ENCODE results near the gene IGSF9. TPM values are rescaled to one million over a fixed set of nuclear protein-coding genes. Genes with fewer than 3 reads are reported as not detected.

IGSF9 gene
- total RNA-seq, 1 experiment from 2014 or later = not detected

DNA sequence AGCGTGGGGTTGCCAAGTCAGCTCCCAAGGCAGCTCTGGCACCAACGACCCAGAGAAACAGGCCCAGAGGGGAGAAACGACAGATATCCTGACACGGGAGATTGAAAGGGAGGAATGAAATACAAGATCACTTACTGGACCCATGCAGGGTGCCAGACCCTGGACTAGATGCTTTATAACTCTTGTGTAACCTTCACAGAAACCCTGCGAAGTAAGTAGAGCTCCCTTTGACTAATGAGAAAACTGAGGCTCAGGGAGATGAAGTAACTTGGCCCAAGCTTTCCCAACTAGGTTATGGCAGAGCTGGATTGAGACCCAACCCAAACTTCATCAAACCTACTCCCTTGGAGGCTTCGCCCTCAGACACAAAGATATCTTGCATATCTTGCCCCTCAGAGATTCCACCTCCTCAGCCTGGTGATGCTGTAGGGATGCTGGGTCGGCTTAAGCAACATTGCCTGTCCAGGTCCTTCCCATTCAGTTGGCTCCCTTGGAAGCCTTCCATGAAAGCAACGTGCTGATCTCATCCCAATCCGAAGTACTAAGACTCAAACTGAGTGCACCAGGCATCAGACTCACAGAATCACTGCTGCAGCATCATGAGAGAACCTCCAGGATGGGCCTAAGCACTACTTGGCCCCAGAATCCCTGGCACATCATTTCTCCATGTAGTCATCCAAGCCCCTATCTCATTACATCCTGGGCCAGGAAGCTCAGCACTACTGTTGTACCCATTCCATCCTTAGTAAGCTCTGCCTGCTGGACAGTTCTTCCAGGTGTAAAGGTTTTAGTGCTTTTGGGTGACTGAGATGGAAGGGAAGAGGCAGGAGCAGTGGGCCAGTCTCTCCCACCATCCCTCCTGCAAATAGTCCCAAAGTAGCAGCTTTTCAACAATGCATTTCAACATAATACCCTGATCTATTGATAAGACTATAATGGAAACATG is 1.1 kb upstream of the IGSF9 start:
- DNase-seq (ENCODE audit: low read depth) = no peak

DNA sequence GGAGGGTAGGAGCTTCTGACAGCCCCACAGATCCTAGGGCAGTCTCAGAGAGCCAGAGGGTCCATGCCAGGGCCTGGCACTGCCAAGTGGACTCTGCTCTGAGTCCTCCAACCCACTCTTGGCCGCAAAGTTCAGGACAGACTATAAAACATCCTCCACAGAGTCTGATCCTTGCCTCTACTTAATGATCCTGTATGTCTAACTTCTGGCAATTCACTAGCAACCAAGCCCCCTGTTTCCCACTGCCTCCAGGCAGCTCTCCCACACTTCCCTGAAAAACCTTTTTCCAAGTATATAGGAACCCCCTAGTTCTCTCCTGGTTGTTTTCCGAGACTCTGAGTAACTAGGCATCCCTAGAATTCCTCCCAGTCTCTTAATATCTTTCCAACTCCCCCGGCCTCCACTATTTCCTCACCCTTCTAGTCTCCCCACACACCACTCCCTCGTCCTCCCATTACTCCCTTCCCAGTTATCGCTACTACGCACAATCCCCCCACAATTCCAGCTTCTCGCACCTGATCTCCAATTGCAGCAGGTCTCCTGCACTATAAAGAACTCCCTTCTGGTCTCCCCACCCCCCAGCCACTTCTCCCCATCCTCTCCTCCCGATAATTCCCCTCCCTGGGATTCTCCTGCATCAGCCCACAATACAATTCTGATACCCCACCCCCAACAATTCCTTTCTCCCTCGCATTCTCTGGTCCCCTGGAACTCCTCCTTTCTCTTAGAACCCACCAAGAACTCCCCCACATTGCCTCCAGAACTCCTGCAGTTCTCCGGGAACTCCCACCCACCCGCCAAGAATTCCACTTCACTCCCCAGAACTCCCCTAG is 574 bp downstream of the IGSF9 start:
- DNase-seq (ENCODE audit: low read depth) = no peak

DNA sequence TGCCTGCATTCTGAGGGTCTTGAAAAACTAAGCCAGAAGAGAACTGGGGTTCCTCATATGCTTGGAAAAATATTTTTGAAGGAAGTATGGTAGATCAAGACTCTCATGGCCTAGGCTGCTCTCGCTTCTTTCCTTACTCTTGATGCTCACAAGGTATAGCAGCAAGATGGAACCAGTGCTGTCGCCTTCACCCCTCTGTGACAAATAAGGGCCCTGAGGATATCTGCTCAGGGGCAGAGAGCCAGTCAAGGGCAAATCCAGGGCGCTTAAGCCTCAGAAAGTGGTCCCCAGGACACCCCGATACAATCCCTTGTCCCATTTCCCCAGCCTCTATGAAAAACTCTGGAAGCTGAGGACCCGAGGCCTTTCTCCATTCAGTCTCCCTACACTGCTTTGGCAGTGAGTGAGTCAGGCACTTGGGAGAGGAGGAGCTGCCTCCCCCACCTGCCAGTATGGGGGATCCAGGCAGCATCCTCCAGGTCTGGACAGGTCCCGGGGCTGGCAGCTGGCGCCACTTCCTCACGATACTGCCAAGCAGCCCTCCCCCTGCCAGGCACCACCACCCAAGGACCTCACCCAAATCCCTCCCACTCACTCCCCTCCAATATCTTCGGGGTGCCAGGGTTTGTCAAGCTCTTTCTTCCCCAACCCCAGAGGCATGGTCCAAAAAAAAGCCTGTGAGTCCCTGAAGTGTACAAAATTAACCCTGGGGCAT is 1.3 kb downstream of the IGSF9 start:
- no peak for DNase-seq (ENCODE audit: low read depth)

DNA sequence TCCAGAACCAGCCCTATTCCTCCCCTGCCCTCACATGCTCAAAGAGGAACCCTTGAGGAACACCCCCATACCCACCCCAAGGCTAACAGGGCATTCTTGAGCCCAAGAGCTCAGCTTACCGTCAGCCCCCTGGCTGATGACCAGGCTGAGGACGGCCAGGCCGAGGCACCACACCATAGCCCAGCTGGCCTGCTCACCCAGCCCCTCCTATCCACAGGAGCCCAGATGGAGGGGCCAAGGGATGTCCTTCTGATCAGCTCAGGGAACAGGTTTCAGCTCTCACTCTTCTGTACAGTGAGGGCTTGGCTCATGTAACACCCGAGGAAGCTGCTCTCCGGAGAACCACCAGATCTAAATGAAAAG is 2.2 kb downstream of the IGSF9 start:
- DNase-seq (ENCODE audit: low read depth) = no peak

DNA sequence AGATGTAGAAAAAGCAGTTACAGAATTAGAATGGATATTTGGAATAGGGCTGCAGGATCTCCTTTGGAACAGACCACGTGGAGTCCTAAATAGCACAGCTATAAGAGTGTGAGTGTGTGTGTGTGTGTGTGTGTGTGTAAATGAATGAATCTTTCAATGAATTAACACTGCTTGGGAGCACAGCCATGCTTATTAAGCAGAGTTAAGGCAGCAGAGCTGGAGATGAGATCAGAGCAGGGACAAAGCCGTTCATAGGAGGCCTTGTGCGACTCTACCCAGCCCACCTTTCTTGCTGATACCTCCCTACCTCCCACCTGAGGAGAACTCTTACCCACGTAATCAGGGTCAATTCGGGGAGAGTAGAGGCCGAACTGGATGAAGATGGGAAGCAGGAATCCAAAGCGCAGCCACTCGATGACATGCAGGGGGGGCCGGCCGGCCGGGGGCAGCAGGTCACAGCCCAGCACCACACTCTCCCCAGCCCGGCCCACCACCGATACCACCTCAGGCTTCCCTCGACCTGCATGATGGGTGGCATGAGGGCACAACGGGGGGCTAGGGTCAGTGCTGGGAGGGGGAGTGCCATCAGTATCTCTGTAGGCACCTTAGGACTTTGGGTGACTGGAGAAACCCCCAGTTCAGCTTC is 2.7 kb downstream of the IGSF9 start:
- DNase-seq (ENCODE audit: low read depth) = no peak

DNA sequence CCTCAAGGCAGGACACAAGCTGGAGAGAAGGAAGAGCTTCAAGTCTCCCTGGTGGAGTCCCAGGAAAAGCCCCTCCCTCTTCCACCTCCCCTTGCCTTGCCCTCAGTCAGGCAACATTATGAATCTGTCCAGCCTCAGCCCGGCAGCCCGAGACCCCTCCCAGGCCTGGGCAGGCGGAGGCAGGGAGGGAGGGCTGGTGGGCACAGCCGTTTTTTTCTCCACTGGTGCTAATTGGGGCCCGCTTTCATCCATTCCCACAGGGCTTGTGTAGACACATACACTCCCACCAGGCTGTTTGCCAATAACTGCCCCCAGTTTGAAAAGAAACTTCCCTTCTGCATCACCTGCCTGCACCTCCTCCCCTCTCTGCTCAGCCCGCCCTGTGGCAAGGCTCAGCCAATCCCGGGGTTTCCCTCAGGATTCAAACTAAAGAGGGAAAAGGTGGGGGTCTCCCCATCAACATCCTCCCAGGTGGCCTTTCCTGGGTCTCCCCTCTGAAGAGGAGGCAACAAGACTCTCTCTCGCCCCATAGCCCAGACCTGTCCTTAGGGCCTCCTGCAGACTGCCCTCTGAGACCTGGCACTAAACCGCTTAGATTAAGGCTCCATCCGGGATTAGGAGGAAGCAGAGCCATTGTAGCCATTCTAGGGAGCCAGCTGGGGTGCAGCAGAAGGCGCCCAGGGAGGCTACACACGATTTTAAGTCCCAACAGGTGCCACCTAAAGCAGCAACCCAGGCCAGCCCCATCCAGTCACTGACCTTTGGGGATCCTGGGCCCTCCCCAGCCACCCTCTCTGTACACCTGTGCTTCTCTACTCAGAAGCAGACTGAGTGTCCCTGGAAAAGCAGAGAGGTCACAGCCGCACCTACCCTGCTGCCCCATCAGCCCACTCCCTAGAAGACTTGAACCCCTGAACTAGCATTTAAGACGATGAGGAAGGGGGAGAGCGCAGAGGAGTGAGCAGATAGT is 3.5 kb downstream of the IGSF9 start:
- no peak for DNase-seq (ENCODE audit: low read depth)

DNA sequence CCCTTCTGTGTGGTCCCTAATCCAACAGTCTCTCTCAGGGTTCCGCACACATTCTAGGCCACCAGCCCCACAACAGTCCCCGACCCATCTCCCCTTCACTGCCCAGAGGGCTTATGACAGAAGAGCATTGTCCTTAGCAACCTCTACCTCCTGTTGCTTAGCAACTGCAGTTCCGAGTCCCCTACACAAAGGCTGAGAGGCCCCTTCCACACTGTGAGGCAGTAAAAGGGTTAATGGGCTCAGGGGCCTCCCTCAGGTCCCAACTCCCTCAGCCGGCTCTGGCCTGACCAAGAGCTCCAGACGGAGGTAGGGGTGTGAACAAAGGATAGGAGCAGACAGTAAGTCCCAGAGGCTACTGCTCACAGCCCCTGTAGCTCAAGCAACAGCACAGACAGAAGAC is 4.3 kb downstream of the IGSF9 start:
- DNase-seq (ENCODE audit: low read depth) = no peak

DNA sequence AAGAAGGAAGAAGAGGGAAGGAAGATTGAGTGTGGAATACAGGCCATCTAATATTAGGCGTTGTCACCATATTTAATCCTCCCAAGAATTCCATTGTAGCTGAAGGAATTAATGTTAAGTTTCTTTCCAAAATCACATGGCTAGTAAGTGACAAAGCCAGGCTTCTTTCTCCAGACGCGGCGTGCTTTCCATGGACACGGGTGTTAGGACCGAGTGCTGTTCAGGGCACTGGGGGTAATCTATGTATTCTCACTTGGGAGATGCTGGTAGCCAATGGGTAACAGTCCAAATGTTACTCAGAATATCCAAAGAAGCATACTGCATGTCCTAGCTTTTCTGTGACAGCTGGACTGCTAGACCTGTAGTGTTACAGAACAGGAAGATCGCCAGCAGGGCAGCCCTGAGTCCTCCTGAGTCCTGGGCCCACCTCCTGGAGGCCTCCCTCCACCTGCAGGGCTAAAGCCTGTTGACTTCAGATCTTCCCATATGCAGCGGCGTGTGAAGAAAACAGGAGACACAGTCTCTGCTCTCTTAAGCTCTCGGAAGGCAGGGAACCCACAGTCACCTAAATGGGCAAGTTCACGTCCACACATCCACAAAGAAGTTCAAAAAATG is 5.3 kb downstream of the IGSF9 start:
- no peak for DNase-seq (ENCODE audit: low read depth)

DNA sequence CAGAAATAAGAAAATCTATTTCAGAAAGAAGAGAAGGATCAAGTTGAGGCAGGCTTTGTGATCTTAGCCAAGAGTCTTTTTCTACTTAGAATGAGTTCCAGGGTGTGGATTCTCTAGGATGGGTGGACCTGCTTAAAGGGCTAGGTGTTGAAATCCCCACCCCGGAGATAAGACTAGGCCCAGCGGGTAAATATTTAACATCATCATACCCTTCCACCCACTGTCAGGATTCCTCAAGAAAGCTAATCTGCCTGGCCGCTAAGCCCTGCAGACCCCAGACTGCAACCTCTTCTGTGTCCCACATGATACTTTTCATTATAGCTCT is 5.8 kb downstream of the IGSF9 start:
- no peak for DNase-seq (ENCODE audit: low read depth)

DNA sequence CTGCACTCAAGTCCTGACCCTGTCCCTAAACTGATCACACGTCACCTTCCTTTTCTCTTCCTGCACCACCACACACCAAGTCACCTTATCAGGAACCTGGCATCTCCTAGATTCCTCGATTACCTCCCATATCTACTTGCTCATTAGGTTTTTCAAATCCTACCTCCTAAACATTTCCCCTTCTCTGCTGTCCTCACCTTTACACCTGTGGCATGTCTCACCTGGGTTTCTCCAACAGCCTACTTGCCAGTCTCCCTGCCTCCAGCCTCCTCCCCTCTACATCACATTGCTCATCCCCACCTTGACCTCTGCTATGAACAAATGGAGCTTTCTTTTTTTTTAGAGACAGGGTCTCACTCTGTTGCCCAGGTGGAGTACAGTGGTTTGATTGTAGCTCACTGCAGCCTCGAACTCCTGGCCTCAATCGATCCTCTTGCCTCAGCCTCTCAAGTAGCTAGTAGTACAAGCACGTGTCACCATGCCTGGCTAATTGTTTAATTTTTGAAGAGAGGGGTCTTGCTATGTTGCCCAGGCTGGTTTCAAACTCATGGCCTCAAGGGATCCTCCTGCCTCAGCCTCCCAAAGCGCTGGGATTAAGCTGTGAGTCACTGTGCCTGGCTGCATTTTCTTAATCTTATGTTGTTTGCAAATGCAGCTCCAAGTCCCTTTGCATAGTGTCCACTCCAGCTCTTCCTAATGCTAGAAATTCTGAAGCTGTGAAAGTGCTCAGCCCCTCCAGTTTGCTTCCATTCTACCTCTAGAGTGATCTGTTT is 6.3 kb downstream of the IGSF9 start:
- no peak for DNase-seq (ENCODE audit: low read depth)

DNA sequence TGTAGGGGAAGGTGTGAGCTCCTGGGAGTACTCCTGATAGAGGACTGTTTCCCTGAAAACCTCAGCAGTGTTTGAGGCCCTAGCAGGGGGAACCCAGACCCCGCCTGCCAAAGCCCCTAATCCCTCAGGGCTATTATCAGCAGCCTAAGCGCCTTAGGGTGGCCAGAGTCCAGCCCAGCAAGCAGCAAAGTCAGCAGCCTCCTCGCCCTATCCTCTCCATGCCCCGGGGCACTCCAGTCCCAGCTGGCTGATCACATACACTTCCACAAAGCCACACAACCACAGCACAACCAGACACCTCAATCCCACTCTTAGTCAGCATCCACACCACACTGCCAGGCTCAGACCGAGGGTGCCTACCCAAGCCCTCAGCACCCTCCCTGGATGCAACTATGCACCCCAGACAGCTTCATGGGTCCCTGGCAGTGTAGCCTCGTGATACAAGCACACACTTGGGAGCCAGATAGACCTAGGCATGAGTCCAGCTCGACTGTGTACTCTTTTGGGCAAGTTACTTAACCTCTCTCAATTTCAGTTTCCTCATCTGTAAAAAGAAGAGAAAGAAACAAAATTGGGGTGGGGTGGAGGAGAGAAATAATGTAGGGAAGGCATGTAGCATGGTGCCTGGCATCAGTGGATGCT is 7.1 kb downstream of the IGSF9 start:
- DNase-seq (ENCODE audit: low read depth) = no peak

DNA sequence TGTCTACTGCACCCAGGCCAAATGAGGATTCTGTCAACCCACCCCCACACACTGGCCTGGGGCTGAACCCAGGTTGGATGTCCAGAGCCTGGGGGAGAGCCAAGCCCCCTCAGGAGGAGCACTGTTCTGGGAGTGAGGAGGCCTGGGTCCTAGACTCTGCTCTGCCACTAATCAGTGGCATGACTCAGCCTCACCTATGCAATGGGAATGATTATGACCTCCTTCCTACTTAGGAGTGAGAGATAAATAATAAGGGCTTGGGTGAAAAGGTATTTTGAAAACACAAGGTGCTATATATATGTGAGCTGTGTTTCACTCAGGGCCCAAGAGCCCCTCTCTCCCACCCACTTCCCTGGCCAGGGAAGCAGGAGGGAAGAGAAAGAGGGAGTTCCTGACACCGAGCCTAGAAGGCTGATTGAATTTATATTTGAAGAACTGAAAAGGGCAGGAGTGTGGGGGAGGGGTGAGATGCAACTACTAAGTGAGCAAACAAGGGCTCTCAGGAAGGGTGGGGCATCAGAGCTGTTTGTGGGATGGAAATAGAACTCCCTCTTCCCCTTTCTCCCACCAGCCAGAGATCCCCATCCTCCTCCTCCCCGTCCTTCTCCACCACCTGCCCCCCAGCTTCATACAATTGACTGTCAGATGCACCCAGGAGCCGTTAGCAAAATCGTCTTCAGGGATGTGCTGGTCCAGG is 8.2 kb downstream of the IGSF9 start:
- DNase-seq (ENCODE audit: low read depth) = no peak

DNA sequence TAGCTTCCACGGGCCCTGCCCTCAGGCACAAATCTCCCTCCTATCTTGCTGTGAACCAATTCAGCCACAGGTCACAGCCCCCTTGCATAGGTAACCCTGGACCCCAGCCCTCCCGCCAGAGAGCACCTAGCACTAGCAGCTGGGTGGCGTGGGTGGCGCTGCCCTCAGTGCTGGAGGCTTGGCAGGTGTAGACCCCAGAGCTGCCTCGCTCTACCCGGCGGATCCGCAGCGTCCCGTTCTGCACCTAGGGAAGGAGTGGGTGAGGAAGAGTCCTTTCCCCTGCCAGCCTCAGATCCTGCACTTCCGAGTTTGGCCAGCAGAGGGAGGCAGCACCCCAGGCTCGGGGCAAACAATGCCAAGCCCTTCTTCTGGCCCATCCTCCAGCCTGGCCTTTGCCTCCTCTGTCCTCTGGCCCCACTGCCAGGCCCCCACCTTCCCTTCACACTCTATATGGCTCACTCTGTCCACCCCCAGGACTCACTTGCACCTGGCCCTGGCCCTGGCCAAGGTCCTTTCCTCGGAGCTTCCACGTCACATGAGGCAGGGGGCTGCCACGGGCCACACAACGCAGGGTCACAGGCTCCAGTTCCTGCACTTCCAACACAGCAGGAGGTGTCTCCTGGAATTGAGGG is 9.0 kb downstream of the IGSF9 start:
- DNase-seq (ENCODE audit: low read depth) = peak; percentile 23

DNA sequence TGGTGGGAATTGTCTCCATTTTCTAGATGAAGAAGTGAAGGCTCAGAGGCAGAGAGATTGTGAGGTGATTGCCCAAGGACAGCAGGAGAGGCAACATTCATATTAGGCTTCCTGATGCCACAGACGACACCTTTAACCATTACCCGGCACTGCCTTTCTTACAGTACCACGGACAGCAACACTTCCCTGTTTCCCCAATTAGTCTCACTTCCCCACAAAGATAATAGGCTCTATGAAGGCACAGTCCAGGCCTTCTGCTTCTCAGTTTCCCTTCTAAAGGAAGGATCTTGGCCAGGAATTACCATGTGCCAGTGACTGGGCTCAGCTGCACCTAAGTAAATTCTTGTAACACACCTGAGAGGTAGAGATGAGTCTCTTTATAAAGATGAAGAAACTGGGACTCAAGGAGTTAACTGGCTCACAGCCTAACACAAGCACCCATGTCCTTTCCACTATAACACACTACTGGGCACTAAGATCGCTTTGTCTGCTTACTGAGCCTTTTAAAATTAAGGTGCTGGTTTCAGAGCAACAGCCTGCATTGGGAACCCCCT is 9.6 kb downstream of the IGSF9 start:
- no peak for DNase-seq (ENCODE audit: low read depth)

DNA sequence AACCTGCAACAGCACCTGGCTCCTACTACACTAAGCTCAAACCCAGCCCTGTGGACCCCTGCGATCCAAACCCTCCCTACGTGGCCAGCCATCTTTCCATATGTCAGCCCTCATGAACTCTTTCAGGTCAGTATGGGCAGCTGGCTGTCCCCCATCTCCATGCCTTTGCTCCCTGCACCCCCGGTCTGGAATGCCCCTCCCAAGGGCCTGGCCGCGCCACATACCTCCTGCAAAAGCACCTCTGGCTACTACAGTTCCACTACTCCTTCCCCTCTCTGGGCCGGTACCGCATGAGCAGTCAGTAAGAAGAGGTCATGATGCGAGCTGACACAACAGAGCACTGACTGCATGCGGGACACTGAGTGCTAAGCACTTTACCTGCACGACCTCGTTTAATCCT is 10.1 kb downstream of the IGSF9 start:
- DNase-seq (ENCODE audit: low read depth) = no peak

DNA sequence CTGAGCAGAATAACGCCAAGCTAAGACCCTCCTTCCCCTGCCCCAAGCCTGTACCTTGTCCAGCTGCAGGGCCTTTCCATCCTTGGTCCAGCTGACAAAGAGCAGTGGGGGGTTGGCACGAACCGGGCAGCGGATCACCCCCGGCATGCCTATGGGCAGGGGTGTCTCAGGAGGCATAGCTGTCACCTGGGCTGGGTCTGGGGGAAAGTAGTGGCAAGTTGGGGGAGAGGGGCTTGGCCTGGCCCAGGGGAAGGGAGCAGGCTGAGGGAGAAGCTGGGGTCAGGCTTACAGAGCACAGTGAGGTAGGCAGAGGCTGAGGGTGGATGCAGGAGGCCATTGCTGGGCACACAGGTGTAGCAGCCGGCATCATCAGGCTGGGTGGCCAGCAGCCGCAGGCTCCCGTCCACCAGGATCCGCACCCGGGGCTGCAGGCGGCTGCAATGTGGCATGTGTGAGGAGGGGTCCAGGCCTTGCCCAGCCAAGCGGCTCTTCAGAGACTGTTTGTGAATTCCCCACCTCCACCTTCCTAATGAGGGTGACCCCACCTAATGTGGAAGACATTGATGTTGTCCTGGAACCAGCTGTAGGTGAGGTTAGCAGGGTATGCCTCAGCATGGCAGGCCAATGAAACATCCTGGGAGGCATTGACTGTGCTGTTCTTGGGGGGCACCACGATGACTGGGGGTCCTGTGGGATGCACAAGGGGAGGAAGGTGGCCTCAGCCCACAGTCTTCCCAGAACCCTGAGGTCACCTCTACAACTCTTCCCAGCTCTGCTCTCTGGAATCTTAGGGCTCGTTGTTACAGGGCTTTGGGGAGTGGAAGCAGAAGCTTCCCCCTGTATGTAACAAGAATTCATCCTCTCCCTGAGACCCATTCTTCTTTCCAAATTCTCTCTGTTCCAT is 11.0 kb downstream of the IGSF9 start:
- no peak for DNase-seq (ENCODE audit: low read depth)
